SK-N-SH treated with all-trans-retinoic acid at 6 μM for 48 hours (cell line): Measurements from ENCODE around the gene PLD1.

Experiments
- ATAC-seq: fragments of 200-7000 bp; cut with Tn5 transposase; 3 replicates; pipeline ENCODE4 v1.9.1; 2020; ENCODE audit warnings: mild to moderate bottlenecking, moderate library complexity
- ARNTL ChIP-seq: fragments of 450-650 bp; formaldehyde crosslinking; IDR thresholded peaks from 2 replicates; pipeline ENCODE4 v1.5.0; 2020; ENCODE audit warnings: low read depth, mild to moderate bottlenecking, moderate library complexity, borderline replicate concordance
- BACH2 ChIP-seq: fragments of 250-450 bp; sonication (Bioruptor Pico); IDR thresholded peaks from 2 replicates; pipeline ENCODE4 v1.9.0; 2021; ENCODE audit warnings: mild to moderate bottlenecking, borderline replicate concordance
- CREB5 ChIP-seq: fragments of 250-450 bp; sonication (Bioruptor Pico); IDR thresholded peaks from 2 replicates; pipeline ENCODE4 v1.5.1; 2020; ENCODE audit warnings: low read depth, mild to moderate bottlenecking, moderate library complexity
- CSDC2 ChIP-seq: fragments of 250-450 bp; sonication (Bioruptor Pico); IDR thresholded peaks from 2 replicates; pipeline ENCODE4 v1.5.0; 2020; ENCODE audit warnings: mild to moderate bottlenecking, moderate library complexity
- GLIS3 ChIP-seq: fragments of 250-450 bp; sonication (Bioruptor Pico); IDR thresholded peaks from 2 replicates; pipeline ENCODE4 v1.5.0; 2020; ENCODE audit warnings: mild to moderate bottlenecking, moderate library complexity
- ISL1 ChIP-seq: fragments of 250-450 bp; sonication (Bioruptor Pico); IDR thresholded peaks from 2 replicates; pipeline ENCODE4 v2.1.2; 2022; ENCODE audit warnings: mild to moderate bottlenecking, moderate library complexity
- OSR1 ChIP-seq: fragments of 250-450 bp; sonication (Bioruptor Pico); IDR thresholded peaks from 2 replicates; pipeline ENCODE4 v1.8.0; 2022; ENCODE audit warnings: moderate library complexity, mild to moderate bottlenecking, inconsistent platforms
- PATZ1 ChIP-seq: fragments of 250-450 bp; sonication (Bioruptor Pico); IDR thresholded peaks from 2 replicates; pipeline ENCODE4 v1.8.0; 2020; ENCODE audit warnings: mild to moderate bottlenecking, moderate library complexity, borderline replicate concordance
- PPARA ChIP-seq: fragments of 250-450 bp; sonication (Bioruptor Pico); IDR thresholded peaks from 2 replicates; pipeline ENCODE4 v1.5.0; 2020; ENCODE audit warnings: mild to moderate bottlenecking, borderline replicate concordance
- SNAI2 ChIP-seq: fragments of 250-450 bp; sonication (Bioruptor Pico); IDR thresholded peaks from 2 replicates; pipeline ENCODE4 v1.5.0; 2020; ENCODE audit warnings: mild to moderate bottlenecking, moderate library complexity
- TOX ChIP-seq: fragments of 250-450 bp; sonication (Bioruptor Pico); IDR thresholded peaks from 2 replicates; pipeline ENCODE4 v1.8.0; 2021; ENCODE audit warnings: mild to moderate bottlenecking, moderate library complexity, borderline replicate concordance
- ZC3H10 ChIP-seq: fragments of 250-450 bp; sonication (Bioruptor Pico); IDR thresholded peaks from 2 replicates; pipeline ENCODE4 v1.5.1; 2021; ENCODE audit warnings: mild to moderate bottlenecking, moderate library complexity
- ZFP3 ChIP-seq: fragments of 250-450 bp; sonication (Bioruptor Pico); IDR thresholded peaks from 2 replicates; pipeline ENCODE4 v1.5.0; 2020; ENCODE audit warnings: mild to moderate bottlenecking, moderate library complexity
- ZFP30 ChIP-seq: fragments of 450-650 bp; formaldehyde crosslinking; IDR thresholded peaks from 2 replicates; pipeline ENCODE4 v1.5.0; 2022; ENCODE audit warnings: mild to moderate bottlenecking, moderate library complexity
- ZNF565 ChIP-seq: fragments of 450-650 bp; formaldehyde crosslinking; conservative IDR thresholded peaks from 2 replicates; pipeline ENCODE4 v1.5.0; 2020; ENCODE audit warnings: low read depth, mild to moderate bottlenecking, moderate library complexity
- ZNF8 ChIP-seq: fragments of 450-650 bp; formaldehyde crosslinking; IDR thresholded peaks from 2 replicates; pipeline ENCODE4 v1.5.0; 2020; ENCODE audit warnings: mild to moderate bottlenecking, moderate library complexity
- TF ChIP-seq, protein P1 (sequence below): fragments of 250-450 bp; sonication (Bioruptor Pico); IDR thresholded peaks from 2 replicates; pipeline ENCODE4 v1.5.1; 2021; ENCODE audit warnings: mild to moderate bottlenecking, moderate library complexity
- TF ChIP-seq, protein P2 (sequence below): fragments of 250-450 bp; sonication (Bioruptor Pico); IDR thresholded peaks from 2 replicates; pipeline ENCODE4 v1.8.0; 2021; ENCODE audit warnings: low read depth, mild to moderate bottlenecking, moderate library complexity, borderline replicate concordance
- TF ChIP-seq, protein P3 (sequence below): fragments of 250-450 bp; sonication (Bioruptor Pico); IDR thresholded peaks from 2 replicates; pipeline ENCODE4 v1.5.0; 2020; ENCODE audit warnings: mild to moderate bottlenecking, moderate library complexity

The PLD1 gene

DNA sequence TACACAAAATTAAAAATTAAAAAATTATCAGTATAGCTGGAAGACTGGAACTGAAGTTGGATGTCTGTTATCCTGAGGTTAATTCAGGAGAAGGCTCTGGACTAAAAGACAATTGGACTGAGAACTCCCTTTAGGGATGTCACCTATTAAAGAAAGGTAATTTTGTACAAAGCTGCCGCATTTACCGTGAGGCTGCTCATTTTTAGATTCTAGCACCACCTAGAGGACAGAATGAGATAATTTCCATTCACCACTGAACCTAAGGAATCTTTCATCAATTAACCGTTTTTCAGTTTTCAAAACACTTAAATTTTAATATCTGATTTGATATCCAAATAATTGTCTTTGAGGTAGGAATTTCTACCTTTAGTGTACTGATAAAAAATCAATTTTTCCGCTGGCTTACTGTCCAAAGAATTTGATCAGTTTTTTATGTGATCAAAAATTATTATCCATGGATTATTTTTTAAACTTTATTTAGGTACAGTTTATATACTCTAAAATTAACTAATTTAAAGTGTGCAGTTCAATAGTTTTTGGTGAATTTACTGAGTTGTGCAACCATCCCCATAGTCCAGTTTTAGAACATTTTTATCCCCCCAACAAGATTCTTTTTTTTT is 243.4 kb downstream of the PLD1 start:
- peak; percentile 84 for ATAC-seq
- TF ChIP-seq SNAI2 (no peak), ZNF8 (no peak), PPARA (no peak), ZFP3 (CRISPR knock-in tag) (no peak), TOX (no peak), ARNTL (no peak), ISL1 (no peak)
- TF ChIP-seq, protein P1, sequence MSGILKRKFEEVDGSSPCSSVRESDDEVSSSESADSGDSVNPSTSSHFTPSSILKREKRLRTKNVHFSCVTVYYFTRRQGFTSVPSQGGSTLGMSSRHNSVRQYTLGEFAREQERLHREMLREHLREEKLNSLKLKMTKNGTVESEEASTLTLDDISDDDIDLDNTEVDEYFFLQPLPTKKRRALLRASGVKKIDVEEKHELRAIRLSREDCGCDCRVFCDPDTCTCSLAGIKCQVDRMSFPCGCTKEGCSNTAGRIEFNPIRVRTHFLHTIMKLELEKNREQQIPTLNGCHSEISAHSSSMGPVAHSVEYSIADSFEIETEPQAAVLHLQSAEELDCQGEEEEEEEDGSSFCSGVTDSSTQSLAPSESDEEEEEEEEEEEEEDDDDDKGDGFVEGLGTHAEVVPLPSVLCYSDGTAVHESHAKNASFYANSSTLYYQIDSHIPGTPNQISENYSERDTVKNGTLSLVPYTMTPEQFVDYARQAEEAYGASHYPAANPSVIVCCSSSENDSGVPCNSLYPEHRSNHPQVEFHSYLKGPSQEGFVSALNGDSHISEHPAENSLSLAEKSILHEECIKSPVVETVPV (CRISPR knock-in tag) = no peak
- TF ChIP-seq, protein P2, sequence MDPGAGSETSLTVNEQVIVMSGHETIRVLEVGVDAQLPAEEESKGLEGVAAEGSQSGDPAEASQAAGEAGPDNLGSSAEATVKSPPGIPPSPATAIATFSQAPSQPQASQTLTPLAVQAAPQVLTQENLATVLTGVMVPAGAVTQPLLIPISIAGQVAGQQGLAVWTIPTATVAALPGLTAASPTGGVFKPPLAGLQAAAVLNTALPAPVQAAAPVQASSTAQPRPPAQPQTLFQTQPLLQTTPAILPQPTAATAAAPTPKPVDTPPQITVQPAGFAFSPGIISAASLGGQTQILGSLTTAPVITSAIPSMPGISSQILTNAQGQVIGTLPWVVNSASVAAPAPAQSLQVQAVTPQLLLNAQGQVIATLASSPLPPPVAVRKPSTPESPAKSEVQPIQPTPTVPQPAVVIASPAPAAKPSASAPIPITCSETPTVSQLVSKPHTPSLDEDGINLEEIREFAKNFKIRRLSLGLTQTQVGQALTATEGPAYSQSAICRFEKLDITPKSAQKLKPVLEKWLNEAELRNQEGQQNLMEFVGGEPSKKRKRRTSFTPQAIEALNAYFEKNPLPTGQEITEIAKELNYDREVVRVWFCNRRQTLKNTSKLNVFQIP (CRISPR knock-in tag) = no peak

DNA sequence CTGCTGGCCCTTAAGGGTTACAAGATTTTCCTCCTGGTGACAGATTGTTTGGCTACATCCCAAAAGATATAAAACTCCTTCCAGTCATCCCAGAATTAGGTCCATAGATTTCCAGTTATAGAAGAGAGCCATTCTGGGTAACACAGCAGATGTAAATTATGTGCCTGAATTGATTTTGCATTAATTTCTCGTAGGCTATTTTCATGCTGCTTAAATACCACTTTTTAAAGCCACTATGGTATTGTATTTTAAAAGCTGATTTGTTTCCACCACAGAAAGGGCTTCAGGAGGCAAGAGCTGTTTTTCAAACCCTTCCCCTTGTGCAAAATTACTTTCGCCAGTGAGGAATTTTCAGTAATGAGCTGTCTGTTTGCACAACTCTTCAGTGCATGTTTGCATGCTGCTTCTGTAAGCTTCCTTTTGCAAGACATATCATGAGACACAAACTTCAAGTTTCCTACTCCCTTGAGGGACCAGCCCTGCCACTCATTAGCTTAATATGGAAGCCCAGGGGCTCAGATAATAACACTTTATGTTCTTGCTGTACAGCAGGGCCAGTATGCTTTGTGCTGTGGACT is 244.7 kb downstream of the PLD1 start:
- peak; percentile 48 for ATAC-seq
- TF ChIP-seq, protein P3, sequence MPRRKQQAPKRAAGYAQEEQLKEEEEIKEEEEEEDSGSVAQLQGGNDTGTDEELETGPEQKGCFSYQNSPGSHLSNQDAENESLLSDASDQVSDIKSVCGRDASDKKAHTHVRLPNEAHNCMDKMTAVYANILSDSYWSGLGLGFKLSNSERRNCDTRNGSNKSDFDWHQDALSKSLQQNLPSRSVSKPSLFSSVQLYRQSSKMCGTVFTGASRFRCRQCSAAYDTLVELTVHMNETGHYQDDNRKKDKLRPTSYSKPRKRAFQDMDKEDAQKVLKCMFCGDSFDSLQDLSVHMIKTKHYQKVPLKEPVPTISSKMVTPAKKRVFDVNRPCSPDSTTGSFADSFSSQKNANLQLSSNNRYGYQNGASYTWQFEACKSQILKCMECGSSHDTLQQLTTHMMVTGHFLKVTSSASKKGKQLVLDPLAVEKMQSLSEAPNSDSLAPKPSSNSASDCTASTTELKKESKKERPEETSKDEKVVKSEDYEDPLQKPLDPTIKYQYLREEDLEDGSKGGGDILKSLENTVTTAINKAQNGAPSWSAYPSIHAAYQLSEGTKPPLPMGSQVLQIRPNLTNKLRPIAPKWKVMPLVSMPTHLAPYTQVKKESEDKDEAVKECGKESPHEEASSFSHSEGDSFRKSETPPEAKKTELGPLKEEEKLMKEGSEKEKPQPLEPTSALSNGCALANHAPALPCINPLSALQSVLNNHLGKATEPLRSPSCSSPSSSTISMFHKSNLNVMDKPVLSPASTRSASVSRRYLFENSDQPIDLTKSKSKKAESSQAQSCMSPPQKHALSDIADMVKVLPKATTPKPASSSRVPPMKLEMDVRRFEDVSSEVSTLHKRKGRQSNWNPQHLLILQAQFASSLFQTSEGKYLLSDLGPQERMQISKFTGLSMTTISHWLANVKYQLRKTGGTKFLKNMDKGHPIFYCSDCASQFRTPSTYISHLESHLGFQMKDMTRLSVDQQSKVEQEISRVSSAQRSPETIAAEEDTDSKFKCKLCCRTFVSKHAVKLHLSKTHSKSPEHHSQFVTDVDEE (CRISPR knock-in tag) = no peak
- TF ChIP-seq BACH2 (CRISPR knock-in tag) = no peak

DNA sequence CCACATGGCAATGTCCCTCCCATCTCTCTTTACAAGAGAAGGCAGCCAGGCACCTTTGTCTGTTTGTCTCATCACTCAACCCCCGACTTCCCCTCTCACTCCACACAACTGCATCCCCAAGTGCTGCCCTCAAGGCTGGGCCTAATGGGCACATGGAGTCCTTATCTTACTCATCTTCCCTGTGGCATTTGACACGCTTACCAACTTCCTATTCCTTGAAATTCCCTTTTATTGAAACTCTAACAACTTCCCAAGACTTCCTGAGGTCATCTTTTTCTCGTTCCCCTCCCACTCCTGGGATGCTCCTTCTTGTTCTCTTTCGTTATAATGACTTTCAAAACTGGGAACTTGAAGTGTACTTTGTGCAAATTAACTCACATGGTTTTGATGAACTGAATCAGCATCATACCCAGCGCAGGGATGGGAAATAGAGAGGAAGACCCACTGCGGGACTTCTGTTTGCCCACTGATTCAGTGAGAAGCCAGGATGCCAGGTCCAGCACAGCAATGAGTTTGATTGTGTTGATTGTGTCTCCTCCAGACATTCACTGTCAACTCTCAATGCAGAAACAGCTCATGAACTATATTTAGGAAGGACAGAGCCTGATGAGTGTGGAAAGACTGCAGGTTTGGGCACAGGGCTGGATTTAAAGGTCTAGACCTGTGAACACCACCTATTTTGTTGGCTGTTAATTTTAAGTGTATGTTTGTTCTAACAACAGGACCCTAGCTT is 245.4 kb downstream of the PLD1 start:
- no peak; the same call in 2 of the 3 replicates for ATAC-seq
- no peak for TF ChIP-seq ZFP3 (CRISPR knock-in tag)
- TF ChIP-seq PATZ1 = no peak
- no peak for TF ChIP-seq ISL1
- no peak for TF ChIP-seq BACH2 (CRISPR knock-in tag)
- no peak for TF ChIP-seq ZFP30 (CRISPR knock-in tag)
- no peak for TF ChIP-seq SNAI2
- no peak for TF ChIP-seq ZNF8
- TF ChIP-seq ARNTL = no peak
- TF ChIP-seq ZC3H10 (CRISPR knock-in tag) = no peak
- TF ChIP-seq, protein P2 (CRISPR knock-in tag) = no peak
- no peak for TF ChIP-seq OSR1 (CRISPR knock-in tag)
- no peak for TF ChIP-seq TOX
- TF ChIP-seq CSDC2 = no peak
- no peak for TF ChIP-seq GLIS3 (CRISPR knock-in tag)
- TF ChIP-seq, protein P3 (CRISPR knock-in tag) = no peak
- TF ChIP-seq, protein P1 (CRISPR knock-in tag) = no peak
- no peak for TF ChIP-seq PPARA
- no peak for TF ChIP-seq CREB5 (CRISPR knock-in tag)
- no peak for TF ChIP-seq ZNF565 (CRISPR knock-in tag)
